HEK293T (cell line): ENCODE measurements around the gene GSTA1.

ENCODE experiments used
- CTCF ChIA-PET: fragments of 350-600 bp; formaldehyde crosslinking; extraction: SDS; loops from one replicate; lab custom pipeline; 2021; ENCODE audit warnings: antibody characterized with exemption, inconsistent platforms; lab: Yijun Ruan, JAX
- POLR2A ChIA-PET: fragments of 350-600 bp; formaldehyde crosslinking; extraction: SDS; loops from one replicate; lab custom pipeline; 2020; ENCODE audit warnings: antibody characterized with exemption, inconsistent platforms; lab: Yijun Ruan, JAX
- DNase-seq: peaks from one replicate; pipeline ENCODE4 v3.0.0; 2012; ENCODE audit warnings: mixed read lengths; ENCODE audit errors: extremely low spot score
- ARNT ChIP-seq: fragments of 450-650 bp; IDR thresholded peaks from 2 replicates; pipeline ENCODE4 v1.6.1; 2017; ENCODE audit warnings: mild to moderate bottlenecking
- BHLHE40 ChIP-seq: fragments of 450-650 bp; IDR thresholded peaks from 2 replicates; pipeline ENCODE4 v1.6.1; 2016; ENCODE audit warnings: mild to moderate bottlenecking, moderate library complexity, borderline replicate concordance
- CTBP1 ChIP-seq: fragments of 450-650 bp; IDR thresholded peaks from 2 replicates; pipeline ENCODE4 v1.6.1; 2016; ENCODE audit warnings: borderline replicate concordance
- FOXA1 ChIP-seq: fragments of 450-650 bp; IDR thresholded peaks from 2 replicates; pipeline ENCODE4 v1.6.1; 2016; ENCODE audit warnings: mild to moderate bottlenecking
- FOXK2 ChIP-seq: fragments of 450-650 bp; IDR thresholded peaks from 2 replicates; pipeline ENCODE4 v1.6.1; 2016; ENCODE audit warnings: mild to moderate bottlenecking
- FOXM1 ChIP-seq: fragments of 450-650 bp; IDR thresholded peaks from 2 replicates; pipeline ENCODE4 v1.6.1; 2017; ENCODE audit warnings: mild to moderate bottlenecking, borderline replicate concordance
- L3MBTL2 ChIP-seq: fragments of 450-650 bp; conservative IDR thresholded peaks from 2 replicates; pipeline ENCODE4 v1.6.1; 2016; ENCODE audit warnings: mild to moderate bottlenecking
- NFRKB ChIP-seq: fragments of 450-650 bp; IDR thresholded peaks from 2 replicates; pipeline ENCODE4 v1.6.1; 2016; ENCODE audit warnings: mild to moderate bottlenecking, moderate library complexity
- SUZ12 ChIP-seq: fragments of 450-650 bp; IDR thresholded peaks from 2 replicates; pipeline ENCODE4 v1.6.1; 2016; ENCODE audit warnings: mild to moderate bottlenecking
- TARDBP ChIP-seq: fragments of 450-650 bp; IDR thresholded peaks from 2 replicates; pipeline ENCODE4 v1.6.1; 2016
- ZNF384 ChIP-seq: fragments of 450-650 bp; IDR thresholded peaks from 2 replicates; pipeline ENCODE4 v1.6.1; 2016

The GSTA1 gene

GRCh38 chr6:52746213-52746612, 57.4 kb downstream of the GSTA1 start:
- TF ChIP-seq NFRKB: no peak
- TF ChIP-seq SUZ12: no peak
- no peak for TF ChIP-seq BHLHE40
- DNase-seq: no peak

GRCh38 chr6:52745764-52746201, 57.8 kb downstream of the GSTA1 start:
- CTCF ChIA-PET: no interaction called here
- no peak for TF ChIP-seq FOXK2
- no peak for TF ChIP-seq L3MBTL2
- no peak for TF ChIP-seq FOXA1
- no peak for TF ChIP-seq ZNF384
- TF ChIP-seq FOXM1: no peak
- TF ChIP-seq CTBP1: no peak
- no peak for TF ChIP-seq TARDBP
- no peak for DNase-seq
- POLR2A ChIA-PET: no interaction called here

More at GRCh38 chr6:52746213-52746612, 57.4 kb downstream of the GSTA1 start:
- POLR2A ChIA-PET: no interaction called here
- CTCF ChIA-PET: no interaction called here

- CTCF ChIA-PET: no interaction called here
- DNase-seq: no peak
Measured at GRCh38 chr6:52741872-52742271, 61.7 kb downstream of the GSTA1 start.

More at GRCh38 chr6:52741872-52742271, 61.7 kb downstream of the GSTA1 start:
- POLR2A ChIA-PET: no interaction called here
- no peak for TF ChIP-seq FOXK2
- no peak for TF ChIP-seq ARNT
- TF ChIP-seq TARDBP: no peak
- TF ChIP-seq SUZ12: no peak
- TF ChIP-seq FOXA1: no peak
- TF ChIP-seq L3MBTL2: no peak
